NT2/D1 (cell line): ENCODE results near the gene SPRY4.

ENCODE experiments used
- SUZ12 ChIP-seq: IDR thresholded peaks from 2 replicates; pipeline ENCODE4 v1.6.1; 2011; ENCODE audit not compliant: insufficient read length, insufficient read depth; ENCODE audit errors: extremely low read depth
- YY1 ChIP-seq: IDR thresholded peaks from 2 replicates; pipeline ENCODE4 v1.6.1; 2011; ENCODE audit not compliant: insufficient read length, insufficient read depth

DNA sequence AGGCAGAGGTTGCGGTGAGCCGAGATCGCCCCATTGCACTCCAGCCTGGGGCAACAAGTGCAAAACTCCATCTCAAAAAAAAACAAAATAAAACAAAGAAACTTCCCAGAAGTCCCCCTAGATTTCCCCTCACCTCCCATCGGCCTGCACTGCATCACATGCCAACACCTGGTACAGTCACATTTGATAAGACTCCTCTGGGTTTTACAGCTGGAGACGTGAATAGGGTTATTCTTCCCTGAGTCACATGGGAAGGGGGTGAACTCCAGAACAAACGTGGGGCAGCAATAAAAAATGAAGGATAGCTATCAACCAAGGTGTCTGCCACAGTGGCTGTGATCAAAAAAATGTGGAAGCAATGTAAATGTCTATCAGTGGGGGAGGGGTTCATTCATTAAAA is 26.0 kb downstream of the SPRY4 start:
- no peak for TF ChIP-seq SUZ12
- TF ChIP-seq YY1 = no peak
